Kidney epithelial cell (primary cell): ENCODE data around the gene PHLPP1. TPM values are rescaled to one million over a fixed set of nuclear protein-coding genes. Genes with fewer than 3 reads are reported as not detected.

ENCODE experiments used
- DNase-seq: peaks from one replicate; pipeline ENCODE4 v3.0.0-alpha.2; 2010; ENCODE audit warnings: low read depth
- H3K27me3 ChIP-seq: 2 replicates; pipeline ENCODE4 v1.6.0; 2011; ENCODE audit warnings: low read length; ENCODE audit not compliant: control insufficient read depth, insufficient read depth
- H3K36me3 ChIP-seq: 2 replicates; pipeline ENCODE4 v1.5.1; 2011; ENCODE audit warnings: low read length; ENCODE audit not compliant: control insufficient read depth, insufficient read depth
- H3K4me3 ChIP-seq: 2 replicates; pipeline ENCODE4 v1.5.1; 2011; ENCODE audit warnings: low read depth, mild to moderate bottlenecking, control low read depth, low read length
- CTCF ChIP-seq: IDR thresholded peaks from 2 replicates; pipeline ENCODE4 v1.5.1; 2011; ENCODE audit warnings: mild to moderate bottlenecking, moderate library complexity, low read length, control low read depth, inconsistent platforms; ENCODE audit not compliant: insufficient read depth, poor library complexity, severe bottlenecking
- total RNA-seq: library from RNA; depleted of rRNA; stranded (reverse); fragments of >200 nt; gene quantifications from 2 replicates; pipeline ENCODE4 v1.2.3, GENCODE V29; 2015

Gene PHLPP1
- total RNA-seq, 1 donor from 2014 or later, result 4.4 TPM

DNA sequence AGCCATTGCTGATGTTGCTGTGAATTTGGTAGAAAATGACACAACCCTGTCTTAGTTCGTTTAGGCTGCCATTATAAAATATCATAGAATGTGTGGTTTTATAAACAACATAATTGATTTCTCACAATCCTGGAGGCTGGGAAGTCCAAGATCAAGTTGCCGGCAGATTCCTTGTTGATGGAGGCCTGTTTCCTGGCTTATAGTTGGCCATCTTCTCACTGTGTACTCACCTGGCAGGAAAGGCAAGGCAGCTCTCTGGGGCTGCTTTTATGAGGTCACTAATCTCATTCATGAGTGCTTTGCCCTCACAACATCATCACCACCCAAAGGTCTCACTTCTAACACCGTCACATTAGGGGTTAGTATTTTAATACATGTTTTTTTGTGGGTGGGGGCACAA lies 58.4 kb downstream of the PHLPP1 start:
- Histone ChIP-seq H3K36me3 (no peaks in the 10 kb centered on the region), H3K4me3 (no peak overlapping the region), H3K27me3 (no peaks in the 10 kb centered on the region)
- TF ChIP-seq CTCF, result no peak
- no peak for DNase-seq

GRCh38 chr18:62776024-62776570 lies 60.8 kb downstream of the PHLPP1 start:
- no peak for DNase-seq
- no peak overlapping the region for H3K4me3 ChIP-seq
- H3K27me3 ChIP-seq, result no peaks in the 10 kb centered on the region
- no peaks in the 10 kb centered on the region for H3K36me3 ChIP-seq
- TF ChIP-seq CTCF, result no peak

- H3K27me3 ChIP-seq, result no peaks in the 10 kb centered on the region
- TF ChIP-seq CTCF, result no peak
- no peaks in the 10 kb centered on the region for H3K36me3 ChIP-seq
- DNase-seq, result no peak
- H3K4me3 ChIP-seq, result no peak overlapping the region
Measured at GRCh38 chr18:62777814-62778213, 62.5 kb downstream of the PHLPP1 start.

DNA sequence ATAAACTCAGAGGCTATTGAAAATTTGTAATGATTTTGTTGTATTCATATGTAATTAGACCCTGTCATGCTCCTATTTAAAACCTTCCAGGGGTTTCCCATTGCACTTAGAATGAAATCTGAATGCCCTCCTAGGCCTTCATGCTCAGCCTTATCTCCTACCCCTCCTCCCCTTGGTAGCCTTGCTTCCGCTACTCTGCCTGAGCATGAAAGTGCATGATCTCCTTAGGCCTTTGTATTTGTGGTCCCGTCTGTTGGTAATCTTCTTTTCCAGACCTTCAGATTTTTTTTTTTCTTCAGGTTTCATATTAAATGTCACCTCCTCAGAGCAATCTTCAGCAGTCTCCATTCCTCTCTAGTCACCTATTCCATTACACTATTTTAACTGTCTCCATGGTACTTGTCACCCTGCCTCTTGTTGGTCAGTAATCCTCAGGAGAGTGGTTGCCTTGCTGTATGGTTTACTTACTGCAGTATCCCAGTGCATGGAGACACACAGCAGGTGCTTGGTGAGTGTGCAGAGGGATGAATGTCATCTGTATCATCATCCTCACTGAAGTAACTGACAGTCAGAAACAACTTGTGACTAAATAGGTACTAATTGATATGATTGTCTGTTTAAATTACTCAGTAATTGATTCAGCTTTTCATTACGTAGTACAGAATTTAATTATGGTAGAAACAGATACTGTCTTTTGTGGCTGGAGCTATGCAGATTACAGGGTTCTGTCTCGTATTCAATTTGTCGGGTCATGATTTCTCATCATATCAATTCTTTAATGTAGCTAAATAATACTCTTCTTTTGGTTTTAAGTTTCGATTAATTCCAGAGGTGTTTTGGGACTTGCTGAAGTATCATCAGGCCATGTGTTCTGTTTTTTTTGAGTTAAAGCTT lies 63.9 kb downstream of the PHLPP1 start:
- H3K36me3 ChIP-seq, result no peaks in the 10 kb centered on the region
- no peak for TF ChIP-seq CTCF
- no peak overlapping the region for H3K4me3 ChIP-seq
- no peaks in the 10 kb centered on the region for H3K27me3 ChIP-seq
- DNase-seq, result no peak

- Histone ChIP-seq H3K27me3 (no peaks in the 10 kb centered on the region), H3K4me3 (no peak overlapping the region), H3K36me3 (no peaks in the 10 kb centered on the region)
- no peak for DNase-seq
- TF ChIP-seq CTCF, result no peak
Measured at GRCh38 chr18:62781262-62781661, 65.9 kb downstream of the PHLPP1 start.
